Left renal pelvis (tissue), 4 donors: ENCODE data around the gene PCYT1B. TPM values are rescaled to one million over a fixed set of nuclear protein-coding genes. Genes with fewer than 3 reads are reported as not detected.
"Not testable (repeated sequence)": the region's sequence is repeated elsewhere in the genome, so short reads cannot be mapped to it uniquely, and the experiment has no call there.

ENCODE experiments used
- DNase-seq, 4 donors: peaks; one replicate each; pipeline ENCODE4 v3.0.0-alpha.2; 2013; ENCODE audit warnings: low read depth in 4 of 4, low spot score in 3 of 4
- polyA plus RNA-seq, 4 donors: library from polyadenylated mRNA; unstranded; fragments of 120-200 nt; gene quantifications; one replicate each; pipeline ENCODE4 v1.2.1, GENCODE V29; 2013; ENCODE audit not compliant: insufficient read length in 4 of 4

PCYT1B gene
- polyA plus RNA-seq, 4 donors: 2.6 to 3.8 (median 2.7) TPM

DNA sequence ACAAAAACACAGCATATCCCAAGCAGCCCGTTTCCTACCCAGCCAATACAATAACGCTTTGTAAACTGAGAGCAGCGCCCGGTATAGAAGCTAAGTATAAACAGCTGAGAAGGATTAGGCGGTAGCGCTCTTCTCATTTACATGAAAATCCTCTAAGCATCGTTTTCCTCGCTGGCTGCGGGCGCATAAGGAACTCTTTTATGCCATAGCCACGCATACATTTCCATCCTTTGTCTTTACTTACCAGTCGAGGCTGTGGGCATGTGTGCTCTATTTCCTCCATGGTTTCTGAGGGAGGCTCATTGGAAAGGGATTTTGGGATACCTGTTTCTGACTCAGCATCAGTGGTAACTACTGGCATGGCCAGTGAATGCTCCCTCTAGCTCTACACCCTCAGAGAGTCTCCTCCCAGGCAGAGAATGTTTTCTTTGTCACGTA lies 383 bp downstream of the PCYT1B start:
- peak in 1 of 4 donors; percentile 10 for DNase-seq

- no peak for DNase-seq
These were observed 1.1 kb downstream of the PCYT1B start for GRCh38 chrX:24646006-24646405.

DNA sequence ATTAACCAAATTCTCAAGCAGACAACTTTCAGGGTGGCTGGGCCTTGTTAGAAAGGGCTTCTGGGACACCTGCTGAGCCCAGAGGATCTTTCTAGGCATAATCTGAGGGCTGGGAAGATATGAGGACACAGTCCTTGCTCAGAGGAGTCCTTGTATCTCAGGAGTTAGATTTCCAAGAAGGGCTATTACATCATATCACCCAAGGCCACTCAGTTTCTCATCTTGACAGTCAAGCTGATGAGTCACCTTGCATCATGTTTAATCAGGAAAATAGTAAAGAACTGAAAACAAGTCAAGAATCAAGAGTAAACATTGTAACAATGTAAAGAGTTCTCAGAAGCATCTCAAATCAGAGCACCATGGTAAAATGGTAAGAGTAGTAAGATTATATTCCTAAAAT lies 4.0 kb downstream of the PCYT1B start:
- no peak for DNase-seq

DNA sequence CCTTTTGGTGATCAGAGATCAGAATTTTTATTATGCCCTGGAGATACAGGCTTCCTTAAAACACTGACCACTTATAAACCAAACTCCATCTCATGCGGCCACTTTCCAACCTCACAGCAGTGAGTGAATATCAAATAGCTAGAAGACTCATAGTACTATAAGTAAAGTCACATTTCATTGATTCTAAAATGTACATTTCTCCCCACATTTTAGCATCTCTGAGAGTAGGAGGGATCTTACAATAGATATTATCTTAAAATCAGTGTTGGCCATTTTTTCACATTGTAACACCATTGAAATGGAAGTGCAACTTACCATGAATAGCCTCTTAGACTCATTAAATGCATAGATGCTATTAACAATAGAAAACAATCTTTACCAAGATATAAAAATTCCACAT lies 17.4 kb downstream of the PCYT1B start:
- DNase-seq: no peak

DNA sequence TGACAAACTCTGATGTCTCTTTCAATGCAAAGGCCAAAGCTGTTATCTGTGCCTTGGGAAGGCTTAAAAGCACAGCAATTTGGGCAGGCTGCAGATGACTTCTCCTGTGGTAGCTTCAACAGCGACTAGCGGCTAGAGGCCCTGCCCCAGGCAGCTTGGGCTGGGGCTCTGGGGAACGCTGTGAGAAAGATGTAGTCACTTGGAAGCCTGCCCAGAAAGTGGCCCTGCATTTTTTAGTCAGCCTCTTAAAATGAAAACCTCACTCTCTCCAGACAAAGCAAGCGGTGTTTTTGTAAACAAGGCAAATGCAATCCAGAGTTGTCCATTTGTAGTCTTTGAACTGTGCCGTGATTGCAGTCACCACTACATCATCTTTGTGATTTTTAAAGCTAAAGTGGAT lies 27.5 kb downstream of the PCYT1B start:
- DNase-seq: peak in 2 of 4 donors; percentile 1 to 6

DNA sequence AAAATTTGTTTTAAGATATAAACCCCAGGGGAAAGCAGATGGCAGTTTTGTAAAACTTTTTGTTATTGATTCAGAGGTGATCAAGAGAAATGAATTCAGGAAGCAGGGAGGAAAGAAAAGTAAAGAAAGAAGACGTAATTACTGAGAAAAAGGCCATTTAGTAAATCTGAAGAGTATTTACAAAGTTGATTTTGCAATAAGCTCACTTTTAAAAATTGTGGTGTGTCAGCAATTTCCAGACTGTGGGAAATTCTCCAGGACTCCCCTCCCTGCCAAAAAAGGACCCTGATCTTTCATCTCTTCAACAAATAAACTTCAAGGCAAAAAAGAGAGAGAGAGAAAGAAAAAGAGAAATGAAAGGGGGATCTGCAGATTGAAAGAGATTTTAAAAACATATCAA lies 36.6 kb downstream of the PCYT1B start:
- no peak for DNase-seq

- no peak for DNase-seq
These were observed 39.5 kb downstream of the PCYT1B start for GRCh38 chrX:24607616-24608015.

DNA sequence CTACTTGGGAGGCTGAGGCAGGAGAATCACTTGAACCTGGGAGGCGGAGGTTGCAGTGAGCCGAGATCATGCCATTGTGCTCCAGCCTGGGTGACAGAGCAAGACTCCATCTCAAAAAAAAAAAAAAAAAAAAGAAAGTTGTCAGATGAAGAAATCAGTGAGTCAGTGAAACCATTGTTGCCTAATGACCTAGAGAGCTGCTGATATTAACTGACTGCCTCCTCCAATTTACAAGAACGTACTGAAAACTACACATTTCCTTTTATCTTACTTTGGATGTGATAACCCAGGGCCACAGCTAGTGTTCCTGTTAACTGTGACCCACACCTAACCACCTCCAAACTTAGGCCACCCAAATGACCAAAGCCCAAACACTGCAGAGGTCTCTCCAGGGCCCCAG lies 41.2 kb downstream of the PCYT1B start:
- not testable (repeated sequence) for DNase-seq

GRCh38 chrX:24603191-24603590 lies 44.0 kb downstream of the PCYT1B start:
- DNase-seq: no peak

- no peak for DNase-seq
These were observed 45.3 kb downstream of the PCYT1B start for GRCh38 chrX:24601858-24602257.

DNA sequence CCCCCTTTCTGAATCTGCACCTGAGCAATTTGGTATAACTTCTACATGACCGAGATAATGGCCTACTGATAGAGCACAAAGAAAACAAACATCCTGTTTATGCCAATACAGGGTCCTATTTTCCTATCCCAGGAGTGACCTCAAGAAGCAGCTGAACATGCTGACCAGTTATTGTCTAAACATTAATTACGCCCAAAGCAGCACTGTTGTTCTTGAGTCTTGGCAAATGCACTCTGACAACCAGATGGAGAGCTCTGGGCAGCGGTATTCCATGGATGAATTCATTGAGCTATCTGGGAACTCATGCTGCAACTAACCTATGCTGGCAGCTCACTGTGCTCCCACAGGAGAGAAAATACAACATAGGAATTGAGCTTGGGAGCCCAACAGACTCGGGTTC lies 52.6 kb downstream of the PCYT1B start:
- no peak for DNase-seq

DNA sequence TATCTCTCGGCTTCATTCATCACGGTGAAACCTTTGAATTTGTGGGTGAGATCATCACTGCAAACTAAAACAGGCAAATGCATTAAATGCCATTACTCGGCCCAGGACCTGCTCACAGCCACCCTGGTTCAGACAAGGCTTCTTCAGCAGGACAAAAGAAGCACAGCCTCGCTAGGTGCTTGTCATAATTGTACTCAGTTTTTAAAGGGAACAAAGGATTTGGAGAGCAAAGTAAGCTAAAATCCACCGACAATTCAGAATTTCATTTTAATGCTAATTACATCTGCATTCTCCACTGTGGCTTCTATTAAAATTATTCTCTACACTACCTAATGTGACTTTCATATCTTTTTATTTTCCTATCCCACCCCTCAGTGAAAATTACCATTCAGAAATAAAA lies 57.0 kb downstream of the PCYT1B start:
- no peak for DNase-seq

- no peak for DNase-seq
These were observed 70.1 kb downstream of the PCYT1B start for GRCh38 chrX:24577091-24577490.

- DNase-seq: no peak
These were observed 71.7 kb downstream of the PCYT1B start for GRCh38 chrX:24575496-24575895.

DNA sequence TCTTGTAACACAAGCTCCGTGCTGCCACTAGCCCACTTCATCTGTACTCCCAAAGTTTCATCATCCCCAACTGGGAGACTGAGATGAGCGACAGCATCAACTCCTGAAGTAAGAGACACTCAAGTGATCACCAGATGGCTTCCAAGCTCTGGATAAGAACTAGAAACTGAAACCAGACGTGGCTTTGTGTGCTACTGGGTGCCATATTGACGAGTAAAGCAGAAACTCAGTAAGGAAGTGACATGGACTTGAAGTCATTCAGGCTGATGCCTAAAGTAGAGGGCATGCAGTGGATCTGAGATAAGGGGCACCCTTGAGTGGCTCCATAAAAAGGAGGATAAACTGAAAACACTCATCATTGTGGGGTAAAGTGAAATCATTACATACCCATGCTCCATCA lies 72.4 kb downstream of the PCYT1B start:
- no peak for DNase-seq

DNA sequence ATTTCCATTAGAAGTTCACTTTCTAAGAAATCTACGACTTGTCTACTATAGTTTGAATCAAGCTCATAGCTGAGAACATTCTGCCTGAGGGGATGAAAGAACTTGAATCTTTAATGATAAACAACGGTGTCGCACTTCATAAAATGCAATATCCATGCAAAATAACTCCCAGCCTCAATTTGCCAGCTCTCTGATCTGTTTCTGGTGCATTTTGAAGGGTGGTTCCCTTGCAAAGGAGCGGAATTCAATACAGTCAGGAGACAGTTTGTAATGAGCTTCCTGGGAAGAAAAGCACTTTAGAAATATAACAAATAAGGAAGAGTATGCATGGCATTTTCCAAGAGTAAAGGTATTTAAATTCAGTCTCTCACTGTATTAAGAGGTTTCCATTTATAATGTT lies 80.0 kb downstream of the PCYT1B start:
- DNase-seq: no peak

DNA sequence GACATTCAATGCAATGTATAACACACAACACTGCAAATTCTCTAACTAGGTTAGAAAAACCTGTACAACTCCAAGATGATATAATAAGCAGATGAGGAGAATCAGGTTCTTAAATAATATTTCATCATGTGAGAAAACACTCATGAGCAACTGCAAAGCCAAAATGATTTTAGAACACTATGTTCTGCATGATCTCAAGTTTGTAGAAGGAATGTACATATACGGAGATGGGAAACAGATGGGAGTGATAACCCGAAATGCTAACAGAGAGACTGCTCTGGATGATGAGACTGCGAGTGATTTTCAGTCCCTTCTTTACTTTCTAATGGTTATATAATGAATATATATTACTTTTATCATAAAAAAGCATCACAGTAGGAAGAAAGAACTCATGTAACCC lies 80.9 kb downstream of the PCYT1B start:
- no peak for DNase-seq

- DNase-seq: no peak
These were observed 83.7 kb downstream of the PCYT1B start for GRCh38 chrX:24563291-24564010.

DNA sequence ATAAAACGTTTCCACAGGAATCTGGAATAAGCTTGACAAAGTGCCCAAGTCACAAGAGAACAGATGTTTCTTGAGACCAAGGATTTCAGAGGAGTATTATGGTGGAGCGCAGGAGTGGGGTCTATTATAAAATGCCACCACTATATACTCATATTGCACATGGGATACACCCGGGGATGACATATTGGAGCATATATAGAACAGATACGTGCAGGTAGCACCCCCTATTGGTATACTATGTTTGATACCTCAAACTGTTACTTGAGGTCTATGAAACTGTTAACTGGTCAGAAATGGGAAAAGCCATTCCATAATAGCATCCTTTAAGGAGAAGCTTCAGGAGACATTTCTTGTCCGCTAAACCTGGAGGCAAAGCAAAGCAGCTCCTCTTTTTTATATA lies 86.0 kb downstream of the PCYT1B start:
- no peak for DNase-seq

GRCh38 chrX:24553011-24553410 lies 94.1 kb downstream of the PCYT1B start:
- DNase-seq: no peak

GRCh38 chrX:24550166-24550565 lies 97.0 kb downstream of the PCYT1B start:
- no peak for DNase-seq

DNA sequence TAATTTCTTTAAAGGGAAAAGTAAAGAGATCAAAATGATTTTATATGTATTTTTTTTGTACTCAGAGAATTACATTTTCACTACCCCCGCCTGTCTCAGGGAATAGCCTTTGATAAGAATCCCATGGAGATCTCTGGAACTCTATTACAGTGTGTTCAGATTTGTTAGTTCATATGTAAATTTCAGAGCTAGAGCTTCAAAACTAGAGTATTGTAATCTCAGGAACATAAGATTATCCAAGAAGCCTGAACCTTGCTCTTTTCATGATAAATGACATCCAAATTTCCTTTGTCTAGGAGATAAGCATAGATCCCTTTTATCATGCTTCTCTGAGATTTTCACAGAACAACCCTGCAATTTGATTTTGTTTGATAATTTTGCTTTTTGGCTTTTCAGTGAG lies 99.2 kb downstream of the PCYT1B start:
- DNase-seq: no peak

- DNase-seq: no peak
These were observed 104.4 kb downstream of the PCYT1B start for GRCh38 chrX:24542756-24543155.
